Measurements from ENCODE around the gene GPRASP1. TPM values are rescaled to one million over a fixed set of nuclear protein-coding genes. Genes with fewer than 3 reads are reported as not detected.

Gene GPRASP1
- total RNA-seq, 3 donors from 2014 or later: 3.4 to 29.6 (median 3.7) TPM

DNA sequence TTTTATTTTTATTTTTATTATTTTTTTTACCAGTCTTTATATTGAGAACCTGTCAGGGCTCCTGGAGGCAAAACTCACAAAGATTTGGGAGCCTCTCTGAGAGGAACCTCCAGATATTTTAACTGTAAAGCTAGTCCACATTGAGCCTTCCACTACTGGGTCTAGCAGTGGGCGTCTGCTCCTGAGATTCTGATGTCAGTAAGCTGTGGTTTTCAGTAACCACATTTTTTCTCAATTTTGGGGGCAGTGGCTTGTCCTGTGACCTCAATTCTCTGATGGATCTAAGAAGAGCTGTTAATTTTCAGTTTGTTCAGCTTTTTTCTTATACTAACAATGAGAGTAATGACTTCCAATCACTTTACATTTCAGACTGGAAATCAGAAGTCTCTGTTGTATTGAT is 23.6 kb upstream of the GPRASP1 start:
- Histone ChIP-seq H3K36me3 (ENCODE audit: low read depth) (no peaks in the 10 kb centered on the region), H3K9me3 (no peaks in the 10 kb centered on the region), H3K4me1 (ENCODE audit: low read depth) (no peaks in the 10 kb centered on the region), H3K4me3 (no peak overlapping the region)
- intact Hi-C loops (cut with DNase I, micrococcal nuclease): no loop called here
- TF ChIP-seq, protein P1, sequence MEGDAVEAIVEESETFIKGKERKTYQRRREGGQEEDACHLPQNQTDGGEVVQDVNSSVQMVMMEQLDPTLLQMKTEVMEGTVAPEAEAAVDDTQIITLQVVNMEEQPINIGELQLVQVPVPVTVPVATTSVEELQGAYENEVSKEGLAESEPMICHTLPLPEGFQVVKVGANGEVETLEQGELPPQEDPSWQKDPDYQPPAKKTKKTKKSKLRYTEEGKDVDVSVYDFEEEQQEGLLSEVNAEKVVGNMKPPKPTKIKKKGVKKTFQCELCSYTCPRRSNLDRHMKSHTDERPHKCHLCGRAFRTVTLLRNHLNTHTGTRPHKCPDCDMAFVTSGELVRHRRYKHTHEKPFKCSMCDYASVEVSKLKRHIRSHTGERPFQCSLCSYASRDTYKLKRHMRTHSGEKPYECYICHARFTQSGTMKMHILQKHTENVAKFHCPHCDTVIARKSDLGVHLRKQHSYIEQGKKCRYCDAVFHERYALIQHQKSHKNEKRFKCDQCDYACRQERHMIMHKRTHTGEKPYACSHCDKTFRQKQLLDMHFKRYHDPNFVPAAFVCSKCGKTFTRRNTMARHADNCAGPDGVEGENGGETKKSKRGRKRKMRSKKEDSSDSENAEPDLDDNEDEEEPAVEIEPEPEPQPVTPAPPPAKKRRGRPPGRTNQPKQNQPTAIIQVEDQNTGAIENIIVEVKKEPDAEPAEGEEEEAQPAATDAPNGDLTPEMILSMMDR (IDR thresholded peaks at IDR 0.05): no peak
- ATAC-seq: no peak
- no peak for DNase-seq

DNA sequence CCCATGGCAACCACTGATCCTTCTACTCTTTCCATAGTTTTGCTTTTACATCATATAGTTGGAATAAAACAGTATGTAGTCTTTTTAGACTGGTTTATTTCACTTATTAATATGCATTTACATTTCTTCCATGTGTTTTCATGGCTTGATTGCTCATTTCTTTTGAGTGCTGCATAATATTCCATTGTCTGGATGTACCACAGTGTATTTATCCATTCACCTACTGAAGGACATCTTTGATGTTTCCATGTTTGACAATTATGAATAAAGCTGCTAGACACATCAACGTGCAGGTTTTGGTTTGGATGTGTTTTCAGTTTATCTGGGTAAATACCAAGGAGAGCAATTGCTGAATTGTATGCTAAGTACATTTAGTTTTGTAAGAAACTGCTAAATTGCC is 13.7 kb upstream of the GPRASP1 start:
- H3K9me3 ChIP-seq: no peaks in the 10 kb centered on the region
- intact Hi-C loops (cut with DNase I, micrococcal nuclease): no loop called here
- H3K4me1 ChIP-seq (ENCODE audit: low read depth): no peaks in the 10 kb centered on the region
- H3K36me3 ChIP-seq (ENCODE audit: low read depth): no peaks in the 10 kb centered on the region
- DNase-seq (no peak), ATAC-seq (no peak)
- no peak overlapping the region for H3K4me3 ChIP-seq
- TF ChIP-seq, protein P1 (IDR thresholded peaks at IDR 0.05): no peak

DNA sequence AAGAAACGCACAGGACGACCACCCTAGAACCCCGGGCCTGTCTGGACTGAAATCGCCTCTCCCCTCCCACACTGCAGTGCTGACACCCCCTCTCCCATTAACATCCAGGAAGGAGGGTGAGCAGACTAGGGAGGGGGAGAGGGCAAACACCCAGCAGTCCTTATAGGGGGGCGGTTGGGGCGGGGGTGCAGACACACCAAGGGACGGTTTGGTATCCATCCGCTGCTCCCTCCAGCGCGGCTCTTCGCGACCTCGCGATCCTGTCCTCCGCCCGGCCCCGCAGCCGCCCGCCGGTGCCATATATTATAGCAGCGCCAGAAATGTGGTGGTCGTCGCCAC is 411 bp upstream of the GPRASP1 start:
- TF ChIP-seq, protein P1 (IDR thresholded peaks at IDR 0.05): no peak
- ATAC-seq: peak; percentile 16
- no peaks in the 10 kb centered on the region for H3K36me3 ChIP-seq (ENCODE audit: low read depth)
- H3K4me3 ChIP-seq: no peak overlapping the region
- H3K9me3 ChIP-seq: no peaks in the 10 kb centered on the region
- H3K4me1 ChIP-seq (ENCODE audit: low read depth): no peaks in the 10 kb centered on the region
- intact Hi-C loops (cut with DNase I, micrococcal nuclease): no loop called here
- DNase-seq: no peak

DNA sequence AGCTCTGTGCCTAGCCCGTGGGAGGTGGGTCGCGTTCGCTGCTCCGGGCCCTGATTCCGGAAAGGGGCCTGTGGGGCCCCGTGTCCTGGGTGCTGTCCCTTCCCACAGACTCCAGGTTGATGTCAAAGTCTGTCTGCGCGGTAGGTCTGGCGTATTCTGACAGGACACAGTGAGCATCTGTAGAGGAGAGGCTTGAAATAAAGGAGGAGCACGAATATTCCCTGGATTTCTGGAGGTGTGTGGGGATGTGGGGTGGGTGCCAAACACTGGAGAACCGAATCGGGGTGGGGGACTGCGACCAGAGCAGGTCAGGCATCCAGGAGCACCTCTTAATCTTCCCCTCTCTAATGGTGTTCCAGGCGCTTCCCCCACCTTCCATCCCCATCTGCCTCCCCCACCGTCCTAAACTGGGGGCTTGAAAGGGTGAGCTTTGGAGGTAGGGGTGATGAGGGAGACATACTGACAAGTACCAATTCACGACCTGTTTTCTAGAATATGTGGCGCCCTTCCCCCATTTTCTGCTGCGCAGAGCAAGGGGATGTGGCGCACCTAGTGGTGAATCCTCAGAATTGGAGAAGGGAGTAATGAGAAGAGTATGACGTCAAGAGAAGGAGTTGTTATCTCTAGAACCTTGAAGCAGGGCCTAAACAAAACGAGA is 877 bp downstream of the GPRASP1 start:
- intact Hi-C loops (cut with DNase I, micrococcal nuclease): no loop called here
- no peaks in the 10 kb centered on the region for H3K36me3 ChIP-seq (ENCODE audit: low read depth)
- TF ChIP-seq, protein P1 (IDR thresholded peaks at IDR 0.05): no peak
- ATAC-seq (peak; percentile 66), DNase-seq (peak in 1 of 3 donors; percentile 47)
- no peaks in the 10 kb centered on the region for H3K4me1 ChIP-seq (ENCODE audit: low read depth)
- H3K4me3 ChIP-seq: peak overlapping the region; percentile 17
- H3K9me3 ChIP-seq: no peaks in the 10 kb centered on the region

DNA sequence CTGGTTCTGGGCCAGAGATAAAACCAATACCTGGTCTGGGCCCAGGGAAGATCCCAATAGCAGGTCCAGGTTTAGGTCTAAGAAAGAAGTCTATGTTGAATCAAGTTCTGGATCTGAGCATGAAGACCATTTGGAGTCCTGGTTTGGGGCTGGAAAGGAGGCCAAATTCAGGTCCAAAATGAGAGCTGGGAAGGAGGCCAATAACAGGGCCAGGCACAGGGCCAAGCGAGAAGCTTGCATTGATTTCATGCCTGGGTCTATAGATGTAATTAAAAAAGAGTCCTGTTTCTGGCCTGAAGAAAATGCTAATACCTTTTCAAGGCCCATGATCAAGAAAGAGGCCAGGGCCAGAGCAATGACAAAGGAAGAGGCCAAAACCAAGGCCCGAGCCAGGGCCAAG is 3.4 kb downstream of the GPRASP1 start:
- DNase-seq (no peak), ATAC-seq (no peak)
- intact Hi-C loops (cut with DNase I, micrococcal nuclease): no loop called here
- no peaks in the 10 kb centered on the region for H3K36me3 ChIP-seq (ENCODE audit: low read depth)
- no peak overlapping the region for H3K4me3 ChIP-seq
- no peaks in the 10 kb centered on the region for H3K9me3 ChIP-seq
- TF ChIP-seq, protein P1 (IDR thresholded peaks at IDR 0.05): no peak
- peaks cover 3% of the 10 kb centered on the region for H3K4me1 ChIP-seq (ENCODE audit: low read depth)

DNA sequence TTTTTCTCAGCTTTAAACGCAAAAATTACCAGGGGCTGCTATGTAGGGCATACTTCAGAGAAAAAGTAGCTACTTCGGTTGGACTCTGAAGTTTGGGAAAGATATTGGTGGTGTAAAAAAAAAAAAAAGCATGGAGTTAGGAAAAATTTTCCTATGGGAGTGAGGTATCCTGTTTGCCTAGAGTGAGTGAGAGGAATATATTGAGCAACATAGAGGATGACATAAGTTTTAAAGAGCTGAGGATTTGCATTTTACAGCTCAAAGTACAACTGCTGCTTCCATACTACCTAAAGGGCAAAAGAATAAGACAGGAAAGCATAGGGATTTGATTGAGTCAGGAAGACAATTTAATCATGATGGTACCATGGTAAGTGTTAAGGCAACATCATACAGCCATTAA is 7.3 kb downstream of the GPRASP1 start:
- Histone ChIP-seq H3K36me3 (ENCODE audit: low read depth) (no peaks in the 10 kb centered on the region), H3K9me3 (no peaks in the 10 kb centered on the region), H3K4me1 (ENCODE audit: low read depth) (peaks cover 3% of the 10 kb centered on the region), H3K4me3 (no peak overlapping the region)
- ATAC-seq: peak; percentile 49
- TF ChIP-seq, protein P1 (IDR thresholded peaks at IDR 0.05): no peak
- no peak for DNase-seq
- intact Hi-C loops (cut with DNase I, micrococcal nuclease): no loop called here
